Astrocyte of the cerebellum (primary cell): ENCODE data around the gene GEMIN7.
"Not testable (repeated sequence)": the region's sequence is repeated elsewhere in the genome, so short reads cannot be mapped to it uniquely, and the experiment has no call there.

ENCODE experiments used
- DNase-seq: peaks from one replicate; pipeline ENCODE4 v3.0.0-alpha.2; 2011; ENCODE audit warnings: low read depth
- H3K4me3 ChIP-seq: 2 replicates; pipeline ENCODE4 v1.5.1; 2011; ENCODE audit warnings: mild to moderate bottlenecking, low read depth, low read length, moderate library complexity
- in situ Hi-C: cut with HindIII; loops from 2 replicates; pipeline ENCODE4 v1.10.0; 2017; ENCODE audit warnings: low sequenced_read_pairs
- TF ChIP-seq, protein P1 (sequence below): IDR thresholded peaks from 2 replicates; pipeline ENCODE4 v1.5.1; 2012; ENCODE audit warnings: low read length, low read depth, moderate library complexity, mild to moderate bottlenecking; ENCODE audit errors: missing control alignments

Gene GEMIN7

DNA sequence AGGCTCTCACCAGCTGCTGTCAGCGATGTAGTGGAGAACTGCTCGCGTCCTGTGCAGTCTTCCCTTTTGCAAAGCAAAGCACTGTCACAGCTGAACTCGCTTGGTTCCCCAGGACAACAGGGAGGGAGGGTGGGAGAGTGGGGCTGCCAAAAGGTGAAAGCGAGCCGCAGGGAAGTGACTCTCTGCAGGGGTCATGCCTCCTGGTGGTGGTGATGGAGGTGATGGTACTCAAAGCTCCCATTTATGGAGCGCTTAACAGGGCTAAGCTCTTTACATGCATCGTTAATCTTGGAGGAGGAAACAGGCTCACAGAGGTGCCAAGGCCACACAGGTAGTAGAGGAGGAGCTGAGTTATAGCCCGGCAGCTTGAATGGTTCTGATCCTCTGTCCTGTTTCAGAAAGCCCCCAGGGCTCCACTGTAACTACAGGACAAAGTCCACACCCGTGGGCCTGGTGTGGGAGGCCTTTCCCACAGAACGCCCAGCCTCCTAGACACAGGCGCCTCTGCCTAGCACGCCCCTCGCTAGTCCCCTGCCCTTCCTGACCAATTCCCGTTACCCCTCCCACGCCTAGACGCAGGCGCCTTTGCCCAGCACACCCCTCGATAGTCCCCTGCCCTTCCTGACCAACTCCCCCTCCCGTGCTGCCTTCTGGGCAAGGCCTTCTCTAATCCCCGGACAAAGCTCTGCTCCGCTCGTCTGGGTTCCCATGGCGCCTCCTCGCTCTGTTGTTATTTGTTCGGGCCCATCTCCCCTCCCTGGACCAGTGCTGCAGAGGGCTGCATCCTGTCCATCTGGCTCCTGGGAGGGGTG, 24.7 kb downstream of the GEMIN7 start:
- H3K4me3 ChIP-seq, result no peak overlapping the region

GRCh38 chr19:45104658-45105349, 25.7 kb downstream of the GEMIN7 start:
- in situ Hi-C loops, result loop anchor here (25.0 kb wide), 1 partner anchor 132 kb away; the partner anchor contains the start of gene EXOC3L2
- H3K4me3 ChIP-seq, result no peak overlapping the region
- TF ChIP-seq, protein P1, sequence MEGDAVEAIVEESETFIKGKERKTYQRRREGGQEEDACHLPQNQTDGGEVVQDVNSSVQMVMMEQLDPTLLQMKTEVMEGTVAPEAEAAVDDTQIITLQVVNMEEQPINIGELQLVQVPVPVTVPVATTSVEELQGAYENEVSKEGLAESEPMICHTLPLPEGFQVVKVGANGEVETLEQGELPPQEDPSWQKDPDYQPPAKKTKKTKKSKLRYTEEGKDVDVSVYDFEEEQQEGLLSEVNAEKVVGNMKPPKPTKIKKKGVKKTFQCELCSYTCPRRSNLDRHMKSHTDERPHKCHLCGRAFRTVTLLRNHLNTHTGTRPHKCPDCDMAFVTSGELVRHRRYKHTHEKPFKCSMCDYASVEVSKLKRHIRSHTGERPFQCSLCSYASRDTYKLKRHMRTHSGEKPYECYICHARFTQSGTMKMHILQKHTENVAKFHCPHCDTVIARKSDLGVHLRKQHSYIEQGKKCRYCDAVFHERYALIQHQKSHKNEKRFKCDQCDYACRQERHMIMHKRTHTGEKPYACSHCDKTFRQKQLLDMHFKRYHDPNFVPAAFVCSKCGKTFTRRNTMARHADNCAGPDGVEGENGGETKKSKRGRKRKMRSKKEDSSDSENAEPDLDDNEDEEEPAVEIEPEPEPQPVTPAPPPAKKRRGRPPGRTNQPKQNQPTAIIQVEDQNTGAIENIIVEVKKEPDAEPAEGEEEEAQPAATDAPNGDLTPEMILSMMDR, result no peak
- DNase-seq, result no peak

More for the DNA sequence above, 24.7 kb downstream of the GEMIN7 start:
- no peak for DNase-seq
- in situ Hi-C loops, result loop anchor here (25.0 kb wide), 1 partner anchor 134 kb away; the partner anchor contains the start of gene EXOC3L2
- TF ChIP-seq, protein P1, result no peak

- H3K4me3 ChIP-seq, DNase-seq: not testable (repeated sequence)
- in situ Hi-C loops, result loop anchor here (25.0 kb wide), 1 partner anchor 131 kb away; the partner anchor contains the start of gene EXOC3L2
These were observed 27.3 kb downstream of the GEMIN7 start for GRCh38 chr19:45106363-45106762.

- no peak for DNase-seq
- H3K4me3 ChIP-seq, result no peak overlapping the region
- TF ChIP-seq, protein P1, result no peak
- in situ Hi-C loops, result loop anchor here (25.0 kb wide), 1 partner anchor 130 kb away; the partner anchor contains the start of gene EXOC3L2
These were observed 28.6 kb downstream of the GEMIN7 start for GRCh38 chr19:45107621-45108150.

GRCh38 chr19:45110851-45111266, 31.8 kb downstream of the GEMIN7 start:
- in situ Hi-C loops, result loop anchor here (25.0 kb wide), 1 partner anchor 126 kb away; the partner anchor contains the start of gene EXOC3L2
- H3K4me3 ChIP-seq, result no peak overlapping the region
- TF ChIP-seq, protein P1, result no peak
- no peak for DNase-seq

DNA sequence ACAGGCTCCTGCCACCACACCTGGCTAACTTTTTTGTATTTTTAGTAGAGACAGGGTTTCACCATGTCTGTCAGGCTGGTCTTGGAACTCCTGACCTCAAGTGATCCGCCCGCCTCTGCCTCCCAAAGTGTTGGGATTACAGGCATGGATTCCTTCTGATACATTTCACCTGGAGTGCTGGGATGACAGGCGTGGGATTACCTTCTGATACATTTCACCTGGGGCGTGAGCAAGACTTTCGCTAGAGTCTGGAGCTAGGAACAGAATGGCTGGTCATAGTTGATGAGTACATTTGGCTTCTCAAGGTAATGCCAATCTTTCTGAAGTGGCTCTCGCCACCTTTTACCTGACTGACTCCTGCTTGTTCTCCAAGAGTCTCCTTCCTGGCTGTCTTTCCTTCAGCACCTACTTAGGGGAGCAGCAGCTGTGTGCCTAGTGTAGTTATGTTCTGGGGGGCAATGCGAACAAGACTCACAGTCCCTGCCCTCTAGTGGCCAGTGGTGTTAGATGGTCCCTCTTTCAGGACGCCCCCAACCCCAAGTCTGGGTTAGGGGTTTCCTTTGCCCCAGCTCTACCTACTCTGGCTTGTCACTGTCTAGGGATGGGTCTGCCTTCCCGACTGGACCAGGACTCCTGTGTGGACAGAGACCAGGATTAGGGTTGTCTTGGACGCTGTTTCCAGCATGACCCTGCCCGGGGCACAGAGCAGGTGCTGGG, 33.2 kb downstream of the GEMIN7 start:
- in situ Hi-C loops, result loop anchor here (25.0 kb wide), 1 partner anchor 125 kb away; the partner anchor contains the start of gene EXOC3L2
- TF ChIP-seq, protein P1, result peak; percentile 26
- no peak for DNase-seq
- no peak overlapping the region for H3K4me3 ChIP-seq
